K562 (cell line): ENCODE results near the gene FANCD2OS. TPM values are rescaled to one million over a fixed set of nuclear protein-coding genes. Genes with fewer than 3 reads are reported as not detected.

Experiments used
- ATAC-seq: fragments of 200-7000 bp; cut with Tn5 transposase; 3 replicates; pipeline ENCODE4 v1.9.1; 2020; ENCODE audit warnings: moderate library complexity
- BruUV-seq: library from RNA; stranded (reverse); fragments of 400-500 nt; replicated peaks from 2 replicates; lab custom pipeline; 2021; lab: Mats Ljungman, UMichigan
- CTCF ChIA-PET: fragments of 300-600 bp; formaldehyde crosslinking; extraction: SDS; loops from one replicate; lab custom pipeline; 2021; ENCODE audit warnings: low intra/inter-chr PET ratio; lab: Yijun Ruan, JAX
- POLR2A ChIA-PET: fragments of 300-600, 350-650 bp; sonication (Branson Sonifier 250); formaldehyde crosslinking; extraction: SDS; loops from one replicate; lab custom pipeline; 2021; ENCODE audit warnings: antibody characterized with exemption, inconsistent platforms; lab: Yijun Ruan, JAX
- DNase-seq, 4 experiments: peaks; one replicate each; pipeline versions ENCODE4 v3.0.0 to v3.0.0-alpha.2; 2011 to 2018; ENCODE audit warnings: low spot score in 3 of 4, mixed read lengths in 3 of 4; ENCODE audit errors: extremely low read depth in 1 of 4
- FAIRE-seq: peaks from 2 replicates; lab custom pipeline; 2011; peaks lifted over from hg19 to GRCh38; lab: Jason Lieb, UNC
- H2AFZ ChIP-seq: 2 replicates; pipeline ENCODE4 v1.6.0; 2011; ENCODE audit warnings: low read depth, low read length, control low read depth, inconsistent platforms
- H3K27ac ChIP-seq: fragments of 200-600 bp; 3 replicates; pipeline ENCODE4 v1.8.0; 2011; ENCODE audit warnings: low read depth, mild to moderate bottlenecking, control low read depth, inconsistent platforms, low read length, moderate library complexity, mixed read lengths; ENCODE audit errors: extremely low read depth
- H3K27me3 ChIP-seq, 2 experiments: fragments of 300-600 bp in 1 of 2; 2 replicates in 1 of 2; 3 replicates in 1 of 2; pipeline versions ENCODE4 v1.6.0 to v1.8.0; 2011; ENCODE audit warnings: inconsistent platforms in 2 of 2, low read length in 2 of 2, mild to moderate bottlenecking in 1 of 2, mixed read lengths in 1 of 2, moderate library complexity in 1 of 2; ENCODE audit not compliant: control insufficient read depth in 2 of 2, insufficient read depth in 2 of 2
- H3K36me3 ChIP-seq: fragments of 300-600 bp; 3 replicates; pipeline ENCODE4 v1.8.0; 2011; ENCODE audit warnings: mild to moderate bottlenecking, low read length, inconsistent platforms; ENCODE audit not compliant: control insufficient read depth, insufficient read depth
- H3K4me1 ChIP-seq, 2 experiments: fragments of 200-600 bp in 1 of 2; replicated peaks in 1 of 2; 2 replicates in 1 of 2; 3 replicates in 1 of 2; pipeline versions ENCODE4 v1.5.1 to v1.8.0; 2011; ENCODE audit warnings: inconsistent platforms in 2 of 2, low read length in 2 of 2, mild to moderate bottlenecking in 1 of 2, mixed read lengths in 1 of 2, moderate library complexity in 1 of 2; ENCODE audit not compliant: control insufficient read depth in 2 of 2, insufficient read depth in 2 of 2
- H3K4me2 ChIP-seq: 2 replicates; pipeline ENCODE4 v1.6.1; 2011; ENCODE audit warnings: low read length, control low read depth, inconsistent platforms, mixed read lengths; ENCODE audit not compliant: insufficient read depth
- H3K4me3 ChIP-seq: fragments of 200-600 bp; sonication (generic), shearing (Covaris generic); 2 replicates; pipeline ENCODE4 v1.5.1; 2016; ENCODE audit warnings: control low read depth, inconsistent platforms
- H3K79me2 ChIP-seq: fragments of 200-600 bp; 3 replicates; pipeline ENCODE4 v1.8.0; 2011; ENCODE audit warnings: low read length, inconsistent platforms; ENCODE audit not compliant: control insufficient read depth, insufficient read depth
- H3K9ac ChIP-seq, 2 experiments: 2 replicates each; pipeline versions ENCODE4 v1.6.0 to v1.6.1; 2011; ENCODE audit warnings: low read depth in 2 of 2, low read length in 2 of 2, control low read depth in 1 of 2, inconsistent platforms in 1 of 2, mild to moderate bottlenecking in 1 of 2, mixed read lengths in 1 of 2; ENCODE audit not compliant: insufficient read depth in 1 of 2
- H3K9me1 ChIP-seq: one replicate; pipeline ENCODE4 v1.6.0; 2011; ENCODE audit warnings: inconsistent platforms, mild to moderate bottlenecking, low read length, moderate library complexity; ENCODE audit not compliant: control insufficient read depth, insufficient read depth
- H3K9me3 ChIP-seq: replicated peaks from 2 replicates; pipeline ENCODE4 v1.5.1; 2011; ENCODE audit warnings: low read depth, low read length, inconsistent platforms; ENCODE audit not compliant: control insufficient read depth, insufficient read depth
- H4K20me1 ChIP-seq: replicated peaks from 2 replicates; pipeline ENCODE4 v1.6.1; 2011; ENCODE audit warnings: low read length, inconsistent platforms, mixed read lengths; ENCODE audit not compliant: control insufficient read depth, insufficient read depth
- ATF4 ChIP-seq: fragments of 450-650 bp; formaldehyde crosslinking; IDR thresholded peaks from 2 replicates; pipeline ENCODE4 v1.4.0; 2022; ENCODE audit warnings: mild to moderate bottlenecking, moderate library complexity
- CBX5 ChIP-seq: IDR thresholded peaks from 2 replicates; pipeline ENCODE4 v1.6.1; 2014; ENCODE audit warnings: low read depth, borderline replicate concordance
- CREB1 ChIP-seq, 2 experiments: sonication (generic) in 1 of 2; formaldehyde crosslinking in 1 of 2; IDR thresholded peaks; 2 replicates each; pipeline versions ENCODE4 v1.6.1 to v1.8.0; 2012 to 2022; ENCODE audit warnings: inconsistent platforms in 1 of 2, mild to moderate bottlenecking in 1 of 2, missing genetic modification reagents in 1 of 2, moderate library complexity in 1 of 2
- SMARCC2 ChIP-seq: fragments of 450-650 bp; IDR thresholded peaks from 2 replicates; pipeline ENCODE4 v1.6.1; 2017; ENCODE audit warnings: antibody characterized with exemption, moderate library complexity, mild to moderate bottlenecking, low read depth
- ZBTB5 ChIP-seq: fragments of 450-650 bp; IDR thresholded peaks from 2 replicates; pipeline ENCODE4 v1.6.1; 2017; ENCODE audit warnings: antibody characterized with exemption
- ZNF57 ChIP-seq: fragments of 450-650 bp; formaldehyde crosslinking; IDR thresholded peaks from 2 replicates; pipeline ENCODE4 v1.4.0; 2020; ENCODE audit warnings: mild to moderate bottlenecking, moderate library complexity
- WGBS: fragments of 100-300 bp; shearing (Covaris generic); methylation state at CpG from one replicate; pipeline ENCODE4 v1.1.6; 2016; ENCODE audit warnings: low coverage, mixed read lengths; ENCODE audit not compliant: insufficient coverage; ENCODE audit errors: missing lambda C conversion rate; 5-methylcytosine and 5-hydroxymethylcytosine counted together
- in situ Hi-C: fragments of 300-500 bp; cut with MboI; formaldehyde crosslinking; loops from 4 replicates; pipeline ENCODE4 v1.15.0; 2018; ENCODE audit warnings: inconsistent platforms, mixed read lengths
- intact Hi-C: fragments of 100-400 bp; cut with micrococcal nuclease; formaldehyde crosslinking; loops from 2 replicates; pipeline ENCODE4 v1.14.2; 2022
- polyA plus RNA-seq, 8 experiments: library from polyadenylated mRNA; depleted of rRNA in 4 of 8; stranded (reverse) in 5 of 8; unstranded in 3 of 8; fragments of >200 nt; fragmentation: Nextera tagmentation in 2 of 8; fragmentation: Illumina TruSeq in 1 of 8; extraction: Ambion mirVana in 2 of 8; extraction: Trizol in 1 of 8; gene quantifications; 2 replicates each; pipeline versions ENCODE4 v1.2.1 to v1.2.3, GENCODE V29; 2011 to 2014; ENCODE audit warnings: inconsistent platforms in 1 of 8, missing spikeins in 1 of 8
- total RNA-seq, 7 experiments: library from RNA; depleted of rRNA in 6 of 7; stranded (reverse); fragments of >200 nt in 6 of 7; fragmentation: Illumina TruSeq in 2 of 7; extraction: Trizol in 2 of 7; gene quantifications; 2 replicates each; pipeline versions ENCODE4 v1.2.1 to v1.2.3, GENCODE V29; 2011 to 2021; ENCODE audit warnings: low replicate concordance in 1 of 7

FANCD2OS gene
- total and polyA plus RNA-seq, 9 of the 15 experiments (the other 6 are each of a cell fraction or from before 2014, with no cell fraction given): not detected

- H3K4me2 ChIP-seq: peak overlapping the region; percentile 100
- intact Hi-C loops (no loop called here), in situ Hi-C loops (no loop called here)
- H3K36me3 ChIP-seq: peaks cover 36% of the 10 kb centered on the region
- POLR2A ChIA-PET: interaction anchor here (0.8 to 2.4 kb wide), 7 partner anchors 10 to 225 kb away, joined by 3 to 7 read pairs (median 4); no protein-coding TSS in a partner anchor
- peaks cover 61% of the 10 kb centered on the region for H3K79me2 ChIP-seq
- H3K9me1 ChIP-seq: no peaks in the 10 kb centered on the region
- no peak overlapping the region for H3K27ac ChIP-seq
- H3K4me3 ChIP-seq: peak overlapping the region; percentile 67; the same call in 1 of the 2 replicates
- peak overlapping the region; percentile 67 to 77; a peak in 2 of 4 replicates for H3K9ac ChIP-seq
- DNase-seq: no peak
- no peak for ATAC-seq
- FAIRE-seq: no peak
- 47% methylated on average over 4 of the region's 4 CpGs for WGBS
- CTCF ChIA-PET: no interaction called here
- no TSS peak for BruUV-seq
- H3K4me1 ChIP-seq: peaks cover 9 to 14% of the 10 kb centered on the region in 2 experiments; a peak in 3 of 5 replicates
- H3K9me3 ChIP-seq: no peaks in the 10 kb centered on the region
- TF ChIP-seq ZBTB5: no peak
- no peak for TF ChIP-seq SMARCC2
- no peak for TF ChIP-seq ATF4
- TF ChIP-seq CREB1 (IDR thresholded peaks at IDR 0.05): no peak
- 0 out of 2 replicates have a peak, but pooled peaks have one; percentile 10 for TF ChIP-seq CREB1 (CRISPR knock-in tag; IDR thresholded peaks at IDR 0.05)
- TF ChIP-seq CBX5: no peak
- TF ChIP-seq ZNF57 (CRISPR knock-in tag): no peak
- peaks cover 12% of the 10 kb centered on the region; the same call in 1 of the 2 replicates for H4K20me1 ChIP-seq
- no peaks in the 10 kb centered on the region for H3K27me3 ChIP-seq
- no peak overlapping the region for H2AFZ ChIP-seq
Observed at GRCh38 chr3:10116928-10117327, 8.9 kb upstream of the FANCD2OS start.
